Stimulated activated CD4-positive, alpha-beta T cell treated with anti-CD3 and anti-CD28 coated beads, TNF-alpha, amount 100 ng/mL, for 24 hours (primary cell): ENCODE measurements around the gene HEXIM1.

Experiments used
- DNase-seq, 3 experiments: peaks; one replicate each; pipeline ENCODE4 v3.0.0-alpha.2; 2020; ENCODE audit warnings: low read depth in 3 of 3

HEXIM1 gene

DNA sequence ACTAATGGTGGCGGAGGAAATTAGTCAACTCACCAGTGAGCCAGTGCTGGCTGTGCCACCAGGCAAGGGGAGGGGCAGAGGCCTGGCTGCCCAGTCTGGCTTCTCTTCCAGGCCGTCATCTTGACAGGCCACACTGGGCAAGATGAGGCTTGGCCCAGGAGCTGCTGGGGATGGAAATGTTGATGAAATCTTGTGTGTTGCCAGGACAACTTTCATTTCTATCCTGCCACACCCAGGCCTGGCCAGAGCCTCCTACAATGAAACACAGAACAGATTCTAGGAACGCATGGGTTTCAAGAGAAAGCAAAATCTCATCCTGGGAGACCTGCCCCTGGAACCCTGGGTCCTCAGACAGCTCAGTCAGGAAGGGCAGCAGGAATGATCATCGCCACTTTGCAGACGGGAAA, 22.7 kb downstream of the HEXIM1 start:
- DNase-seq, result no peak

DNA sequence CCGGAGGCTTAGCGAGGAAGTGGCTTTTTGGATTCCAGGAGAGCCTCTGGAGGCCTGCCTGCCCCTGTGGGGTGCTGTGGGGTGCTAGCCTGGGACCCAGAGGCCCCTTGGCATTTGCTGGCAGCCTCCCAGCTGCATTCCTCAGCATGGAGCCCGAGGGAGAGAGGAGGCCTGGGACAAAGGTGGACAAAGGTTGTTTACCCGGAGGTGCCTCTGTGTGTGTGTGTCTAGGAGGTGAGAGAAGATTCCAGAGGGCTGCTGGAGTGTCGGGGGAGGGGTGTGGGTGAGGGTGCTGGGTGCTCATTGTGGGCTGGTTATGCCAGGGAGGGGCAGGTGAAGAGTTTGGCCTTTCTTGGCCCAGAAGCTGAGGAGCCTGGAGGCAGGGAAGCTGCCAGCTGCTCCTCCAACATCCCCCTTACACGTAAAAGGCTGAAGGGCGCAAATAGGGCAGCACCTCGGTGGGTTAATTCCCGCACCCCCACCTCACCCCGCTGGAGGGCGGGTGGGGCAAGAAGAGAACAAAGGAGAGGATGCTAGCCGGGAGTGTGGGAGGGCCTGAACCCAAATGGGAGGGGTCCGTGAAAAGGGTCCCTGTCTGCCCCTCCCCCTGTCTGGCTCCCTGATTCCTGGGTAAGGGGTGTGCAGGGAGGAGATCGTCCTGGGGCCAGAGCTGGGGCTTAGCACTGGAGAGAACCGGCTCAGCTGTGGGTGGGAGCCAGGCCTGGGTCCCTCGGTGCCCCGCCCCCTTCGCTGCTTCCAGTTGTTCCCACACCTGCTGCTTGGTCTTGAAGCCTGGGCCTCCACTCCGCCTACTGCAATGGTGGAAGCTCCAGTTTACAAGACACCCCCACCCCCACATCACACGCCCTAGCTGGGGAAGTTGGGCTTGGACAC, 23.3 kb downstream of the HEXIM1 start:
- DNase-seq, result no peak

DNA sequence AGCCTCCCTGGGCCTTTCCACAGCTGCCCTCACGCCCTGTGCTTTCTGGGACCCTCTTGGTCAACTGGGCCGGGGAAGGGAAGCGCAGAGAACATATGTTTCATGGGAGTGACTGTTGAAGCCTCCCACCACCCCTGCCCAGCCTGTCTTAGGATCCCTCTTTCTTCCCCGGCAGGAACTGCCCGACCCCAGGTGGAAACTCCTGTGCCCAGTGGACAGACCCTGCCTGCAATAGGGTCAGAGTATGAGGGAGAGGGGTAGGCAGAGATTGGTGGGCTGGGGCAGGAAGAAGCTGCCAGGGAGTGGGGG, 23.9 kb downstream of the HEXIM1 start:
- DNase-seq, result no peak

DNA sequence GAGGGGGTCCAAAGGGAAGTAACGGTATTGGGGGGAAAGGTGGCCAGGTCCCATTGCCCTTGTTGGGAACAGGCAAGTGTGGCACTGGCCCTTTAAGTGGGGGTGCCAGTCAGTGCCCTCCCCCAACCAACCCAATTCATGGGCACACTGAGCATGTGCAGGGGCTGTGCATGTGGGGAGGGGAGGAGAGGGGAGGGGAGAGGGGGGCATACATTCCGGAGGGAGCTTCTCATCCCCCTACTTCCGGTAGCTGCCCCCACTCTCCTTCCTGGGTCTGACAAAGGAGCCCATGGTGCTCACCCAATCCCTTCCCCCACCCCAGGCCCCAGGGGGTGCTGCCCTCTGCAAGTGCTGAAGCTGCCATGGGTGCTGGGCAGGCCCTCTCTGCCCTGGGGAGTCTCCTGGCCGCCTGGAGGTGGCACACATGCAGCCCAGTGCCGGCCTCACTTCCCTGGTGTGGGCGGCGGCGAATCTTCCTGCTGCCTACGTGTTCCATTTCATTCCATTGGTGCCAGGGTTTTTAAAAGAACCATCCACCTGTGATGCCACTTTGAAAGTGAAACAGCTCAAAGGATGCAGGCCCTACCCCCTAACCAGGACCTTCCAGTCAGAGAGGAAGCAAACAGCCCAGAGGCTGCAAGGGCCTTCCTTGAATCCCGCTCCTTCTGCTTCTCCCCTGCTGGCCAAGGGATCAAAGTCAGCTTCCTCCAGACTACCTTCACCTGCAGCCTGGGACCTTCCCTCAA, 24.4 kb downstream of the HEXIM1 start:
- DNase-seq, result peak; percentile 34 to 56 (median 46)

DNA sequence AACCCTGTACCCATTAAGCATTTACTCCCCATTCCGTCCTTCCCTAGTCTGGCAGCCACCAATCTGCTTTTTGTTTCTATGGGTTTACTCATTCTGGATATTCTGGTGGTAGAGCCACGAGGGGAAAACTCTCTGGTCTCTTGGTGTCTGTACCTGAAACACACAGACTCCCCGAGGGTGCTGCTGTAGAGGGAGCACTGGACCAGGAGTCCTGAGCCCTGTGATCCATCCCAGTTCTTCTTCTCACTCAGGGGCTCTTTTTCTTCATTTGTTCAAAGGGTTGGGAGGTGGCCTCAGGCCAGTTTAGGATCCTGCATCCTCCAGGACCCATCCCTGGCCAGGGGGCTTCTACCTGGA, 27.5 kb downstream of the HEXIM1 start:
- DNase-seq, result no peak

DNA sequence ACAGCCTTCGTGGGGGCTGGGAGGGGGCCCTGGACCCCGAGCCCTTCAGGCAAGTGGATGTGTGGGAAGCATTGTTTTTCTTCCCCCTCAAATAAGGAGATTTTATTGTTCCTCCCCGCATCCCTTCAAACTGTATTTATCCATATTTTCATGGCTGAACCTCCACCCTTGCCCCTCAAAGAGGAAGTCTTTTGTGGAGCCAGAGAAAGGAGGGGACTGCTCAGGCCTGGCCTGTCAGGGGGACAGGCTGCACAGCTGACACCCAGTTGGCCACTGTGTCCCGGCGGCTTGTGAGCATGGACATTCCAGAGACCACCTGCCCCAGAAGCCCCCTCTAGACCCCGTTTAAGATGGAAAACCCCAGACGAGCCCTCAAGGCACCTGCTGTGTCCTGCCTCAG, 29.3 kb downstream of the HEXIM1 start:
- DNase-seq, result no peak

DNA sequence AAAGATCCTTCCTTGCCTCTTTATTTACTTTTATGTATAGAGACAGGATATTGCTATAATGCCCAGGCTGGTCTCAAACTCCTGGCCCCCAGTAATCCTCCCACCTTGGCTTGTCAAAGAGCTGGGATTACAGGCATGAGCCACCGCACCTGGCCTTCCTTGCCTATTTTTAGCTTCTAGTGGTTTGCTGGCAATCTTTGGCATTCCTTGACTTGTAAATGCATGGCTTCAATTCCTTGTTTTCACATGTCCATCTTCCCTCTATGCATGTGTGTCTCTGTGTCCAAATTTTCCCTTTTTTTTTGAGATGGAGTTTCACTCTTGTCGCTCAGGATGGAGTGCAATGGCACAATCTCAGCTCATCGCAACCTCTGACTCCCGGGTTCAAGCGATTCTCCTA, 35.9 kb downstream of the HEXIM1 start:
- no peak for DNase-seq

DNA sequence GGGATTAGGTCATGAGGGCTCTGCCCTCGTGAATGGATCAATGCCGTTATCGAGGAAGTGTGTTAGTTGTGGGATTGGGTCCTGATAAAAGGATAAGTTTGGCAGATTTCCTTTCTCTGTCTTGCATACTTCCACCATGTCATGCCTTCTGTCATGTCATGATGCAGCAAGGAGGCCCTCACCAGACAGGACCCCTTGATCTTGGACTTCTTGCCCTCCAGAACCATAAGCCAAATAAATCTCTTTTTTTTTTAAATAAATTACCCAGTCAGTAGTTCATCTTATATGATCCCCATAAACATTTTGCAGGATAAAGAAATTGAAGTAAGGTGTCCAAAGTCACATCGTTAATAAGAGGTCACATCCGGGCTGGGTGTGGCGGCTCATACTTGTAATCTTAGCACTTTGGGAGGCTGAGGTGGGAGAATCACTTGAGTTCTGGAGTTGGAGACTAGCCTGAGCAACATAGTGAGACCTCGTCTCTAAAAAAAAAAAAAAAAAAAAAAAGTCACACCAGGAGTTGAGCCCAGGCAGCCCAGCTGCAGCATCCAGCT, 38.6 kb downstream of the HEXIM1 start:
- no peak for DNase-seq

DNA sequence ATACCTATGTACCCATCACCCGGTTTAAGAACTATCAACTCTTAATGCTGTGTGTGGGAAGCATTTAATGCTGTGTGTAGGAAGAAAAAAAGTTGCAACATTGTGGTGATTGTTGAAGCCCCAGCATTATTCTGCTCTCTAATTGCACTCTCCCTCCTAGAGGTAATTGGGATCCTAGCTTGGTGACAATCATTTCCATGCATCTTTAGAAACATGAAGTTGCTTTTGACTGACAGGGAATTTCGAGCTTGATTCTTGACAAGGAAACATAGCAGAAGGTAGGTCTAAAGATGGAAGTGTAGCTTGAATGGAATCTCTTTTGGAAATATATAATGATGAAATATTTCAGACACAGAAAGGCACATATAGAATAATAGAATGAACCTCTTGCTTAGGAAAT, 40.7 kb downstream of the HEXIM1 start:
- DNase-seq, result no peak

DNA sequence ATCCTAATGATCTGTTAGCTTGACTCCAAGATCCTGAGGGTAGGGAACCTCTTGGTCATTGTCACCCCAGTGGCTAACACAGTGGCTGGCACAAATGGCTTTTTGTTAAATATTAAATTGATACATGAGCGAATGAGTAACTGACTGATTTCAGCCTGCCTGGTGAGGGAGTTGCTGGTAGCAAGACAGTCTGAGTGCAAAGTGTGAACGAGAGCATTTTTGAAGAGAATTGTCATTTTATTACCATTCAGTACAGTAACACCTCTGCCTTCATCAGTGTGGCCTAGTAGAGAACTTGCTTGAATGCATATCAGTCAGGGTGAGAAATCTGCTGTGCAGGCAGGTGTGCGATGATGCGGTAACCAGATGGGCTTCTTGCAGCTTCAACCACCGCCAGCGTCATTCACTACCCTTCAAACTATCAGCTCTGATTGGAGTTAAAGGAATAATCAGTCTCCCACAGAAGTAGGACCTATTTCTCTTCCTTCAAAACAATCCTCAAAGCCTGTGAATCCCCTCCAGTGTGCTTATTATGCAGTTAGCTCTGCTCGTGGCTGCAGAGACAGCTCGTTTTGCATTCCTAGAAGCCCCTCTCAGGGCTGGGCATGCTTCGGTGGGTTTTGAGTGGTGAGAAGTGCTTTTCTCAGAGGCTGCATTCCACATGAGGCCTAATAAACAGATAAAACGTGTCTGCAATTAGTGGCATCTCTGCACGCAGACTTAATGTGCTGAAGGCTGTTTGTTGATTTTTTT, 42.4 kb downstream of the HEXIM1 start:
- no peak for DNase-seq

DNA sequence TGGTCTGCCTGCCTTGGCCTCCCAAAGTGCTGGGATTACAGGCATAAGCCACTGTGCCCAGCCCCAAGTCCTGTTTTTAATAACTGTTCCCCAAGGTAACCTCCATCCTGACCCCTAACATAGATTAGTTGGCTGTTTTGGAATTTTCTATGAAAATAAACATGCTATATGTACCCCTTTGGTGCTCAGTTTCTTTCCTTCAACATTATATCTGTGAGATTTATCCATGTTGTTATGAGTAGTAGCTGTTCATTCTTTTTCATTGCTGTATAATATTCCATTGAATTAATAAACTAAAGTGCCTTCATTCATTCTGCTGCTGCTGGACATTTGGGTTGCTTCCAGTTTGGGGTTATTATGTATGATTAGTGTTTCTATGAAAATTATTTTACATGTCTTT, 47.1 kb downstream of the HEXIM1 start:
- DNase-seq, result no peak

DNA sequence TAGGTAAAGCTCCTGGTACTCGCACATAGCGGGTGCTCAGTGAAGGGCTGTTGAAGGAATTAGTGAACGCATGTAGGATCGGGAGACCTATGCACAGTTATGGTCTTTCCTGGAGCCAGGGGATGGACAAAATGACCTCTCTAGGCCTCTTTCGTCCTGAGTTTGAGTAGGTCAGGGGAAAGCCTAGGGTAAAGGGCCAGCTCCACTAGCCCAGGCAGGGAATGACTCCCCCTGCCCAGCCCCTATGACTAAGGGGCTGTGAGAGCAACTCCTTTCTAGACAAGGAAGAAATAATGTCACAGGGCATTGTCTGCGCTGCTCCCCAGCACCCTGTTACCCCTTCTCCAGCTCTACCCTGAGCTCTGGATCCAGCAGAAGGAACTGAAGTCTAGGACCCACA, 48.8 kb downstream of the HEXIM1 start:
- no peak for DNase-seq

DNA sequence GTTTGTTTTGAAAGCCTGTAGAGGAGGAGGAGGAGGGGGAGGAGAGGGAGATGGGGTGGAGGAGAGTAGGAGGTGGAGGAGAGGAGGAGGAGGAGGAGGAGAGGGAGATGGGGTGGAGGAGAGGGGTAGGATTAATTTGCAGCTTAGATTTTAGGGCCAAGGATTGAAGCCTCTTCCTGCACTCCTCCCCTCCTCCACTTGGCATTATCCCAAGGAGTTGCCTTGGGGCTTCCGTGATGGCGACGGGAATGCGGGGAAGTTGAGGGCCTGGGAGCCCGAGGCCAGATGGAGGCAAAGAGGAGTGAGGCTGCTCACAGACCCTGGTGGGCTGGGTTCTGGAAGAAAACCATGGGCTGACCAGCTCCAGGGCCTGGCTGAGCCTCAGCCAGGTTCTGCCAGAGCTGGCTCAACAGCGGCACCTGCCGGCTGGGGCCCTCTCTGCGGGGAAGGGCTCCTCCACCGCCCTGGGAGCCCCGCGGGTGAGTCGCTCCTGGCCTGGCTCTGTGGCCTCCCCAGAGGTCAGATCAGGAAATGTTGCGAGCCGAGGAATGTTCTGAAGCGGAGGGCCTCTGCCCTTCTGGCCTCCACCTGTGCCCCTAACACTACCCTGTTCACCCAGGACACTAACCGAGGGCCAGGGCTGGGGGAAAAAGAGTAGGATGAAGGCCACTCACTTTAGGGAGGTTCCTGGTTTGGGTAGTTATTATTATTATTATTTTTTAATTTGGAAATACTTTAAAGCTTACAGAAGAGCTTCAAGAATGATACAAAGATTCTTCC, 49.5 kb downstream of the HEXIM1 start:
- DNase-seq, result peak; percentile 83 to 89 (median 83)

DNA sequence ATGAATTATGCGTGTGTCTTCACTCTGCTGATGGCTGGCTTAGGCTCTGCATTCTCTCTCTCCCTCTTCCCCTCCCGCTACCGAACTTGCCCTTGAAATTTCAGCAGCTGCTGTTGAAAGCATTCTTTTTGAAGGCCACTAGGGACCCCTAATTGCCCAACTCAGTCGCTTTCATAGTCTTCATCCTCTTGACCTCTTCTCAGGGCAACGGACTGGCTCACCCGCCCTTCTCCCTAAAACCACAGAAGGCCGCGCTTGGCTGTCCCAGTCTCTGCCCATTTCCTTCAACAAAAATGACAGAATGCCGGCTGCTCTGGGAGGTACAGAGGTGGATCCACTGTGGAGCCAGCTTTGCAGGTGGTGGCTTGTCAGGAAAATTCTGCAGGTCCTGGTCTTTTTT, 52.4 kb downstream of the HEXIM1 start:
- DNase-seq, result no peak

DNA sequence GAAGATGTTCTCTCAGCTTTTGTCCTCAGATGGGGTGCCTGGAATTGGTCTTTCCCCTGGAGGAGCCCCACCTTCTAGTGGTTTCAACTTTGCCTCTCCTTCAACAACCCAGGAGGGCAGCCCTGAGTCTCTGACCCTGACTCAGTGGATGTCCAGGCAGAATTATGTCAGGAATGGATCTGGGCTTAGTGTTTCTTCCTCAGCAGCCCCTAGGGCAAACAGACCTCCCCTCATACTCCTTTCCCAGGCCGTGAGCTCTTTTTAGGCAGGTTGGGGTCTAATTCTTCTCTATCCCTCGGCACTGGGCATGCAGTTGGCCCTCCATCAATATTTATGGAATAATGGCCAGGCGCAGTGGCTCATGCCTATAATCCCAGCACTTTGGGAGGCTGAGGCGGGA, 53.2 kb downstream of the HEXIM1 start:
- DNase-seq, result no peak
